GM12874 (cell line): Measurements from ENCODE around the gene MRPS33.

ENCODE experiments used
- CTCF ChIP-seq: IDR thresholded peaks from 2 replicates; pipeline ENCODE4 v1.5.1; 2011; ENCODE audit warnings: low read depth, mild to moderate bottlenecking, control low read depth, low read length, moderate library complexity; ENCODE audit not compliant: insufficient read depth

Gene MRPS33

GRCh38 chr7:141014524-141015395, at the start of gene MRPS33:
Gene MRPS33, minus strand, starts transcription at chr7:141014952. Its CDS starts 4,319 bp downstream, at chr7:141010633.
- TF ChIP-seq CTCF: peak; percentile 84

GRCh38 chr7:141057788-141058187, 43.0 kb upstream of the MRPS33 start:
- TF ChIP-seq CTCF: no peak

GRCh38 chr7:141055146-141055545, 40.4 kb upstream of the MRPS33 start:
- no peak for TF ChIP-seq CTCF

- TF ChIP-seq CTCF: no peak
These were observed 38.9 kb upstream of the MRPS33 start for GRCh38 chr7:141053626-141054025.

- TF ChIP-seq CTCF: no peak
These were observed 31.3 kb upstream of the MRPS33 start for GRCh38 chr7:141045842-141046620.

GRCh38 chr7:141045126-141045841, 30.5 kb upstream of the MRPS33 start:
- TF ChIP-seq CTCF: no peak

- TF ChIP-seq CTCF: no peak
These were observed 28.9 kb upstream of the MRPS33 start for GRCh38 chr7:141043616-141044015.
